Panc1 (cell line): ENCODE results near the gene VRK3. TPM values are rescaled to one million over a fixed set of nuclear protein-coding genes. Genes with fewer than 3 reads are reported as not detected.

Source experiments
- ATAC-seq: fragments of 200-7000 bp; cut with Tn5 transposase; 2 replicates; pipeline ENCODE4 v1.9.1; 2020; ENCODE audit warnings: mild to moderate bottlenecking, moderate library complexity
- BruUV-seq: library from RNA; stranded (reverse); fragments of 400-500 nt; replicated peaks from 2 replicates; lab custom pipeline; 2021; lab: Mats Ljungman, UMichigan
- CTCF ChIA-PET: fragments of 300-600 bp; sonication (Branson Sonifier 250); formaldehyde crosslinking; loops from one replicate; lab custom pipeline; 2022; ENCODE audit warnings: antibody characterized with exemption; lab: Charles Lee
- POLR2A ChIA-PET: fragments of 300-600 bp; sonication (Branson Sonifier 250); formaldehyde crosslinking; loops from one replicate; lab custom pipeline; 2022; ENCODE audit warnings: antibody characterized with exemption; lab: Charles Lee
- DNase-seq: peaks from one replicate; pipeline ENCODE4 v3.0.0-alpha.2; 2010; ENCODE audit warnings: low read depth, low spot score
- H3K27ac ChIP-seq: 2 replicates; pipeline ENCODE4 v1.5.1; 2011; ENCODE audit warnings: mild to moderate bottlenecking, low read length, inconsistent platforms
- H3K27me3 ChIP-seq: fragments of 200-500 bp; sonication (Bioruptor generic); 2 replicates; pipeline ENCODE4 v1.6.0; 2014; ENCODE audit warnings: low read length, inconsistent platforms; ENCODE audit not compliant: control insufficient read depth, insufficient read depth
- H3K36me3 ChIP-seq: fragments of 200-500 bp; sonication (Bioruptor generic); 2 replicates; pipeline ENCODE4 v1.5.1; 2014; ENCODE audit warnings: inconsistent platforms, mild to moderate bottlenecking, low read length, moderate library complexity; ENCODE audit not compliant: control insufficient read depth, insufficient read depth
- H3K4me1 ChIP-seq: 2 replicates; pipeline ENCODE4 v1.5.1; 2011; ENCODE audit warnings: inconsistent platforms, mild to moderate bottlenecking, low read length, moderate library complexity; ENCODE audit not compliant: control insufficient read depth, insufficient read depth
- H3K4me3 ChIP-seq, 2 experiments: 2 replicates each; pipeline ENCODE4 v1.5.1; 2011 to 2012; ENCODE audit warnings: low read depth in 2 of 2, low read length in 2 of 2, mild to moderate bottlenecking in 2 of 2, inconsistent platforms in 1 of 2, moderate library complexity in 1 of 2
- H3K9me3 ChIP-seq: fragments of 200-500 bp; sonication (Bioruptor generic); 2 replicates; pipeline ENCODE4 v1.5.1; 2014; ENCODE audit warnings: low read depth, mild to moderate bottlenecking, inconsistent platforms, low read length, moderate library complexity; ENCODE audit not compliant: control insufficient read depth, insufficient read depth
- POLR2AphosphoS5 ChIP-seq: IDR thresholded peaks from 2 replicates; pipeline ENCODE4 v1.6.1; 2012; ENCODE audit warnings: mild to moderate bottlenecking, low read depth, low read length, moderate library complexity
- SIN3A ChIP-seq: IDR thresholded peaks from 2 replicates; pipeline ENCODE4 v1.6.1; 2012; ENCODE audit warnings: low read depth, mild to moderate bottlenecking, low read length, moderate library complexity, borderline replicate concordance; ENCODE audit not compliant: insufficient read depth
- TCF7L2 ChIP-seq: IDR thresholded peaks from 2 replicates; pipeline ENCODE4 v1.6.1; 2011; ENCODE audit warnings: mild to moderate bottlenecking, low read depth, low read length, inconsistent platforms
- in situ Hi-C: cut with HindIII; loops from 2 replicates; pipeline ENCODE4 v1.10.0; 2016; ENCODE audit warnings: low sequenced_read_pairs, low pct_unique_long_range_greater_than_20kb
- intact Hi-C: fragments of 100-400 bp; cut with micrococcal nuclease; formaldehyde crosslinking; loops from one replicate; pipeline ENCODE4 v1.10.0; 2022; ENCODE audit not compliant: unreplicated experiment
- total RNA-seq: library from RNA; stranded (reverse); gene quantifications from one replicate; pipeline ENCODE4 v1.2.1, GENCODE V29; 2021; ENCODE audit not compliant: unreplicated experiment
- TF ChIP-seq, protein P1 (sequence below): fragments of 450-650 bp; IDR thresholded peaks from 2 replicates; pipeline ENCODE4 v1.5.1; 2017; ENCODE audit warnings: mild to moderate bottlenecking
- TF ChIP-seq, protein P2 (sequence below), 2 experiments: IDR thresholded peaks; 2 replicates each; pipeline ENCODE4 v1.6.1; 2011 to 2012; ENCODE audit warnings: low read depth in 2 of 2, control low read depth in 1 of 2, low read length in 1 of 2, mild to moderate bottlenecking in 1 of 2, moderate library complexity in 1 of 2; ENCODE audit not compliant: insufficient read depth in 1 of 2

Gene VRK3
- total RNA-seq, 1 experiment from 2014 or later: 32.6 TPM

- CTCF ChIA-PET: no interaction called here
- intact Hi-C loops: no loop called here
- H3K9me3 ChIP-seq: no peaks in the 10 kb centered on the region
- BruUV-seq: no TSS peak
- H3K36me3 ChIP-seq: no peaks in the 10 kb centered on the region
- no peak overlapping the region for H3K4me3 ChIP-seq
- in situ Hi-C loops: no loop called here
- H3K27me3 ChIP-seq: no peaks in the 10 kb centered on the region
- ATAC-seq: no peak
- POLR2A ChIA-PET: no interaction called here
- H3K27ac ChIP-seq: no peak overlapping the region
- TF ChIP-seq SIN3A (no peak), TCF7L2 (no peak), POLR2AphosphoS5 (no peak)
- TF ChIP-seq, protein P1, sequence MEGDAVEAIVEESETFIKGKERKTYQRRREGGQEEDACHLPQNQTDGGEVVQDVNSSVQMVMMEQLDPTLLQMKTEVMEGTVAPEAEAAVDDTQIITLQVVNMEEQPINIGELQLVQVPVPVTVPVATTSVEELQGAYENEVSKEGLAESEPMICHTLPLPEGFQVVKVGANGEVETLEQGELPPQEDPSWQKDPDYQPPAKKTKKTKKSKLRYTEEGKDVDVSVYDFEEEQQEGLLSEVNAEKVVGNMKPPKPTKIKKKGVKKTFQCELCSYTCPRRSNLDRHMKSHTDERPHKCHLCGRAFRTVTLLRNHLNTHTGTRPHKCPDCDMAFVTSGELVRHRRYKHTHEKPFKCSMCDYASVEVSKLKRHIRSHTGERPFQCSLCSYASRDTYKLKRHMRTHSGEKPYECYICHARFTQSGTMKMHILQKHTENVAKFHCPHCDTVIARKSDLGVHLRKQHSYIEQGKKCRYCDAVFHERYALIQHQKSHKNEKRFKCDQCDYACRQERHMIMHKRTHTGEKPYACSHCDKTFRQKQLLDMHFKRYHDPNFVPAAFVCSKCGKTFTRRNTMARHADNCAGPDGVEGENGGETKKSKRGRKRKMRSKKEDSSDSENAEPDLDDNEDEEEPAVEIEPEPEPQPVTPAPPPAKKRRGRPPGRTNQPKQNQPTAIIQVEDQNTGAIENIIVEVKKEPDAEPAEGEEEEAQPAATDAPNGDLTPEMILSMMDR: no peak
- TF ChIP-seq, protein P2, sequence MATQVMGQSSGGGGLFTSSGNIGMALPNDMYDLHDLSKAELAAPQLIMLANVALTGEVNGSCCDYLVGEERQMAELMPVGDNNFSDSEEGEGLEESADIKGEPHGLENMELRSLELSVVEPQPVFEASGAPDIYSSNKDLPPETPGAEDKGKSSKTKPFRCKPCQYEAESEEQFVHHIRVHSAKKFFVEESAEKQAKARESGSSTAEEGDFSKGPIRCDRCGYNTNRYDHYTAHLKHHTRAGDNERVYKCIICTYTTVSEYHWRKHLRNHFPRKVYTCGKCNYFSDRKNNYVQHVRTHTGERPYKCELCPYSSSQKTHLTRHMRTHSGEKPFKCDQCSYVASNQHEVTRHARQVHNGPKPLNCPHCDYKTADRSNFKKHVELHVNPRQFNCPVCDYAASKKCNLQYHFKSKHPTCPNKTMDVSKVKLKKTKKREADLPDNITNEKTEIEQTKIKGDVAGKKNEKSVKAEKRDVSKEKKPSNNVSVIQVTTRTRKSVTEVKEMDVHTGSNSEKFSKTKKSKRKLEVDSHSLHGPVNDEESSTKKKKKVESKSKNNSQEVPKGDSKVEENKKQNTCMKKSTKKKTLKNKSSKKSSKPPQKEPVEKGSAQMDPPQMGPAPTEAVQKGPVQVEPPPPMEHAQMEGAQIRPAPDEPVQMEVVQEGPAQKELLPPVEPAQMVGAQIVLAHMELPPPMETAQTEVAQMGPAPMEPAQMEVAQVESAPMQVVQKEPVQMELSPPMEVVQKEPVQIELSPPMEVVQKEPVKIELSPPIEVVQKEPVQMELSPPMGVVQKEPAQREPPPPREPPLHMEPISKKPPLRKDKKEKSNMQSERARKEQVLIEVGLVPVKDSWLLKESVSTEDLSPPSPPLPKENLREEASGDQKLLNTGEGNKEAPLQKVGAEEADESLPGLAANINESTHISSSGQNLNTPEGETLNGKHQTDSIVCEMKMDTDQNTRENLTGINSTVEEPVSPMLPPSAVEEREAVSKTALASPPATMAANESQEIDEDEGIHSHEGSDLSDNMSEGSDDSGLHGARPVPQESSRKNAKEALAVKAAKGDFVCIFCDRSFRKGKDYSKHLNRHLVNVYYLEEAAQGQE (IDR thresholded peaks at IDR 0.05; ENCODE audit: insufficient read depth in 1 of 2, low read depth in 2 of 2, low read length in 1 of 2): no peak
- DNase-seq: no peak
- no peaks in the 10 kb centered on the region for H3K4me1 ChIP-seq
Measured at GRCh38 chr19:49973987-49974386, 51.2 kb downstream of the VRK3 start.

- CTCF ChIA-PET: no interaction called here
- TF ChIP-seq, protein P2 (IDR thresholded peaks at IDR 0.05; ENCODE audit: insufficient read depth in 1 of 2, low read depth in 2 of 2, low read length in 1 of 2): no peak
- TF ChIP-seq POLR2AphosphoS5 (no peak), TCF7L2 (no peak), SIN3A (no peak)
- TF ChIP-seq, protein P1: no peak
- no peak for ATAC-seq
- Histone ChIP-seq H3K4me1 (no peaks in the 10 kb centered on the region), H3K36me3 (no peaks in the 10 kb centered on the region), H3K9me3 (no peaks in the 10 kb centered on the region), H3K27ac (no peak overlapping the region), H3K4me3 (no peak overlapping the region), H3K27me3 (no peaks in the 10 kb centered on the region)
- BruUV-seq: no TSS peak
- POLR2A ChIA-PET: no interaction called here
- in situ Hi-C loops: no loop called here
- intact Hi-C loops: no loop called here
- no peak for DNase-seq
Measured at GRCh38 chr19:49972841-49973240, 52.3 kb downstream of the VRK3 start.
